M059J (cell line): ENCODE measurements around the gene PPP2R2D. TPM values are rescaled to one million over a fixed set of nuclear protein-coding genes. Genes with fewer than 3 reads are reported as not detected.

ENCODE experiments used
- DNase-seq: peaks from one replicate; pipeline ENCODE4 v3.0.0-alpha.2; 2012; ENCODE audit warnings: low read depth
- total RNA-seq: library from RNA; depleted of rRNA; stranded (reverse); fragments of >200 nt; shearing (Covaris generic); gene quantifications from 2 replicates; pipeline ENCODE4 v1.2.3, GENCODE V29; 2014

Gene PPP2R2D
- total RNA-seq, 1 experiment from 2014 or later: 36.1 TPM

DNA sequence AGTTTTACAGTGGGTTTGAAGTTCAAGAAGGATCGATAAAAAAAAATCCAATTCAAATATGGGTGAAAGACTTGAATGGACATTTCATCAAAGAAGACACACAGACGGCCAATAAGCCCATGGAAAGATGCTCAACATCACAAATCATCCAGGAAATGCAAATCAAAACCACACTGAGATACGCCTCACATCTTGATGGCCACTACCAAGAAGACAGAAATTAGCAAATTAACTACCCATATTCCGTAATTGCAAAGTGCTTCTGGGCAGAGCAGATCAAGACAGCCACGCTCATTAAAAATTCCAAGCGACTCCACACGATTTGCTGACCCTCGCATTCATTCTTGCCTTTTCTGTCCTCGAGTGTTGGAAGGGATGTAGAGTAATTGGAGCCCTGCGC is 34.1 kb upstream of the PPP2R2D start:
- DNase-seq: no peak

DNA sequence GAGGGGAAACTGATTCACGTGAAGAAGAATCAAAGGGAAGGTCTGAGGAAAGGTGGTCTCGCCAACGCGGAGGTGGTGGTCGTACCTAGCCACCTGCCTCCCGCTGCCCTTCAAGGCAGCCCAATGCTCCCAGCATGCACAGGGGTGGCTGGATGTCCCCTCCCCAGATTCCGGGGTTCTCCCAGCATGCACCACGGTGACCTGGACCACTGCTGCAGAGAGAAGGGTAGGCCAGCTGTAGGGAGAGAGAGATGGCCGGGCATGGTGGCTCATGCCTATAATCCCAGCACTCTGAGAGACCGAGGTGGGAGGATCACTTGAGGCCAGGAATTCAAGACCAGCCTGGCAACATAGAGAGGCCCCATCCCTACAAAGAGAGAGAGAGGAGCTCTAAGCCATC is 32.4 kb upstream of the PPP2R2D start:
- DNase-seq: no peak

DNA sequence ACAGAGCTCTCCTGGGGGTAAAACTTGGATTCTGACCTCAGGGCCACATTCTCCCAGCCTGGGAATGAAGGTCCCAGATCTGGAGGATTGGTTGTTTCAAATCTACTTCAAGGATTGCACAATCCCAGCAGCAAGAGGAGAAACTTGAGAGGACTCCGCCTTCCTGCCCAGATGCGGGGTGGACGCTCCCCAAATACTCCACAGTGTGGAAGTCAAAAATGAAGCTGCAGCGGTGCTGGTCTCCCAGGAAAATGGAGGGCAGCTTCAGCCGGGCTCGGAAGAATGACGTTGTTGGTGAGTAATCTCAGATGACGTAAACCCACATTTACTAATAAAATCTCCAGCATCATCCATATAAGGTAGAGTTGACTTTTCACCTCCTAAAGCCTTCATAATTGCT is 31.5 kb upstream of the PPP2R2D start:
- no peak for DNase-seq

DNA sequence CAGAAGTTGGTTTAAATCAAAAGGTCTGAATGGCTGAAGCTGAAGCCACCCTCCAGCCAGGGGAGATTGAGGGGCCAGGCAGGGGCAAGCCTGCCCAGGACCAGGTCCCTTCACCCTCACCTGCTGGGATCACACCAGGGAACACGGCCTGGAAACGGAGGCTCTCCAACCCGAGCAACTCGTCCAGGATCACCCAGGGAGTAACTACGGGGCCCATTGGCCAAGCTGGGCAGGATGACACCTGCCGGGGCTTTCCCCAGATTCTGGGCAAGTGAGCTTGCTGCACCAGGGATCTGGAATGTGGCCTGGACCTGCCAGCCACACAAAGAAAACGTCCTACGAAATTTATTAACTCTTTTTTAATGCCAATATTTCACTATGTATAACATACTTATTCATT is 30.4 kb upstream of the PPP2R2D start:
- DNase-seq: no peak

DNA sequence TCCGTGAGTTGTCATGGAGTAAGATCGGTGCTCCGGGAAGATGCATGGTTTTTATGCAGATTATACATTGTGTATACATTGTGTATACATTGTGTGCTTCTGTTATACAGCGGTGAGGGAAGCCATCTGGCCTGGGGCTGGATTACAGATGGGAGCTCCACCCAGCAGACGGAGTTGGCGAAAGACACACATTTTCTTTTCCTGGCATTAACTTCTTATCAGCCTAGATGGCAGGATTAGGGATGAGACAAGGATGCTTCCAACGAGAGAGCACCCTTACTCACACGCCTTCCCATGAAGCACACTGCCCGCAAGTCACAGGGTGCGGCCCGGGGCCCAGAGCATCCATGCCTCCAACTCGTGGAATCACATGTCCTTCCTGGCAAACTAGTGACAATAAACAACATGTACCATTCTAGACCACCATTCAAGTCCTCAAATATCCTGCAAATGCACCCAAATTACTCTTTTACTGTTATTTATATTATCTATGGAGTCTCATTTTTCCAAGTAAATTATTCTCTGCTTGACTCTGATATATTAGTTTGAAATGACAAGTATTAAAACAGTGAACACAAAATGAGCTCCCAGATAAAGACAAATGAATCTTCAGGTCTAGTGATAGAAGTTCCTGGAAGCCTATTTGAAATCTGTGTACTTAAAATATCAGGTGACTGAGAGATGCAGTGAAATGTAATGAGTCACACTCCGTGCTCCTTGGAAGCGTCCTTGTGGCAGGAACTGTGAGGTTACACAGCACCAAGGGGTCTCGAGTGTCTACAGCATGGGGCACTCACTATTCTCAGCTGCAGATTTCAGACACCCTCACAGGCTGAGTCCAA is 29.8 kb upstream of the PPP2R2D start:
- DNase-seq: peak; percentile 15

DNA sequence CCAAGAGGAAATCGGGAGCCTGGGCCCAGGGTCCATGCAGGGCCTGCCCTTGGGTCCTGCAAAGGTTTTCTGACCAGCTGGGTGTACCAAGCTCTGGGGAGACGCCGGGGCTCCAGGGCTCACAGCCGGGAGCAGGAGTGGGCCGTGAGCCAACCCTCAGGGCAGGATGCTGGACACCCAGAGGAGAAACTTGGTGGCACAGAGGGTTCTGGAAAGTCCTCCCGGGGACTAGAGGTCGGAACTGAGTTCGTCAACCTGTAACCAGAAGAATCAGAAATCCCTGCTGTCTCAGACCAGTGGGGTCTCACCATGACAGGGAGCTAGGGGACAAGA is 29.2 kb upstream of the PPP2R2D start:
- DNase-seq: no peak

DNA sequence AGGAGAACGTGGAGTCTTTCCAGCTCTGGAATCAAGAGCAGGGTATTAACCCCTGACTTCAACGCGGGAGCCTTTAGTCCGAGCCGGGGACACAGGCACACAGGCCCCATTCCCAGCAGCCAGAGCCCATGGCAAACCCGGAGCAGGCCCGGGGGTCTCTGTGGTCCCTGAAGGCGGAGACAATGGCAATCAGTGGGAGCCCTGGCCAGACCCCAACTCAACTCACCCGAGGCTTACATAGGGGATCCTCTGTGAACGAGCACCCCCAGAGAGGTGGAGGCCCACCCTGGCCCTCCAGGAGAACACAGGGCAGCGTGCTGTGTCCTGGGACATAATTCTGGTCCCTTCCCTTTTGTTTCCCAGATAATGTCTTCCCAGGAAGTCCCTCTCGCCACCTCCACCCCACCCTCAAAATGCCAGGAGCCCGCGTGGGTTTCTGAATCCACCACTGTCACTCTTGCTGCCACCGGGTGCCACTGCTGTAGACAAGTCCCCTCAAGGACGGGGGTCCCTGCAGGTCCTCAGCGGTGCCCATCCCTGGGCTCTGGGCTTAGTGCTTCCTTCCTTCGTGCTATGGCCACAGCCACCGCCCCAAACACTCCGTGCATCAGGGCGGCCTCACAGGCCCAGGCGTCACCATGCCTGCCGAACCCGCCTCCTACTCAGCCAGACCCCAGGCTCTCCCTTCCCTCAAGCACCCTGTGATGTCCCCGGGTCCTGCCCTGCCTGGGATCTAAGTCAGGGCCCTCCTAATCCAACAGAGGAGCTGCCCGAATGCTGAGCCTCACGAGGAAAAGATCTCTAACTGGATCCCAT is 28.6 kb upstream of the PPP2R2D start:
- DNase-seq: no peak

DNA sequence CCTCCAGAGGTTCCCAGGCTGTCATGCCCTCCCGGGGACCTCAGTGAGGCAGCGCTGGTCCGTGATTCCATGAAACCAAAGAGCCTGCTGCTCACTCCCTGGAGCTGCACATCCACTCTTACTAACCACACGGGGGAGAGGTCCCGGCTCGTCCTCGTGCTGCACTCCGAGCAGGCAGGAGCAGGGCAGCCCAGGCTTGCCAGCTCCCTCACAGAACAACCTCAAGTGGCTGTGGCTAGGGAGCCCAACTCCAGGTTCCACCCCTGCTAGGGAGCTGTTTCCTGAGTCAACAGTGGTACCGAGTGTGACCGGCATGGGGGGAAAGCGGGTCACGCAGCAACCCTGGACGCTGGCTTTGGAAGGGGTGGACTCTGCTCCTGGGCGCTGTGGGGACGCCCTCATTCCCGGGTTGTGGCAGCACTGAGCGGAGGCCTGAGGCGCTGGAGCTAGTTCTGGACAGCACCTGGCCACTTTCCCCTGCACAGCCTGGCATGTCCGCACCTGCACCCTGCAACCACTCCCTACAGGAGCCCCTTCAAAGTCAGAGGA is 27.9 kb upstream of the PPP2R2D start:
- DNase-seq: no peak

DNA sequence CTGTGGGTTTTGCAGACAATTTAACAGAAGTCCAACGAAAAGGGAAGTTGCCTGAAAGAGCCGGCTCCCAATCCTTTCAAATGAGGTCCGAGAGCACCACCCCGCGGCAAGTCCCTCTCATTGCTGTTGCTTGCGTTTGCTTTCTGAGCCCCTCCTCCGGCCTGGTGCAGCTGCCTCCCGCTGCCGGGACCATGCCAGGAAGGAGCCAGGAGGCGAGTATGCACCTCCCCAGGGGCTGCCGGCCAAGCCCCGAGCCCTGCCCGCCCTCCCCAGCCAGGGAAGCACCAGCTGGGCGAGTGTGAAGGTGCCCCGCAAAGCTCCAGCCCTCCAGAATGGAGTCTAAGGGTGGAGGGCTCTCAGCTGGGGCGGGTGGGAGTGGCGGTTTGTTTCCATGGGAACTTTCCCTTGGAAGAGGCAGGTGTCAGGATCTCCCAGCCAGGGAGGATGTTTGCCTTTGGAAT is 25.8 kb upstream of the PPP2R2D start:
- DNase-seq: peak; percentile 68

DNA sequence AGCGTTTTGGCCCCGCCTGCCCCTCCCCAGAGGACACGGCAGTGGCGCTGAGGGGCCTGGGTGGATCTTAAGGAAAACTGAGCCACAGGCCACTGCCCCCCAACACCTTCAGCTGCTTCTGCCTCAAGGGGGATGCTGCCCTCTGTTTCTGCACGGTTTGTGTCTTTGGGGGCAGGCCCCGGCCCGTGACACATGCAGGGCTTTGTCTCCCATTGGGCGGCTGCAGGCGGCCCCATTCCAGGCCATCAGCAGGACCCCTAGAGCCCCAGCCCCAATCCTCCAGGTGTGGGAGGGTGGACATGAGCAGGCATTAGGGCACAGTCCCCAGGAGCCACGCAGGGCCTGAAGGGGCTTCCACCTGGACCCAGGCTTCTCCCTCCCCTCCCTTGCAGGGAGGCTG is 25.3 kb upstream of the PPP2R2D start:
- DNase-seq: no peak

DNA sequence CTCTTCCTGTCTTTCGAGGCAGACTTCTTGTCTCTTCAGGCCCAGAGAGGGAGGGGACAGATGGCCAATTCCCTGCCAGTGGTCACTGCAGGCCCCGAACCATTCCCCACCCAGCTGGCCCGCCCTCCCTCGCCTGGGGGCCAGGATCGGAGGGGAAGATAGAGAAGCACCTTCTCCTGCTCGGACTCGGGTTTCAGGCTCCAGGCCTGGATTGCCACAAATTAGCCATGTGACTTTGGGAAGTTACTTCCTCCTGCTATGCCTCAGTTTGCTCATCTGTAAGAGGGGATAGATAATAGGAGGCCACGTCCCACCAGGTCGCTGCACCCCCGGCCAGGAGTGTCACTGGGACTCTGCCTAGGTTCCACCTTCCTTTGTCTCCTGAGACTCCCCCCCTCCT is 24.8 kb upstream of the PPP2R2D start:
- no peak for DNase-seq

DNA sequence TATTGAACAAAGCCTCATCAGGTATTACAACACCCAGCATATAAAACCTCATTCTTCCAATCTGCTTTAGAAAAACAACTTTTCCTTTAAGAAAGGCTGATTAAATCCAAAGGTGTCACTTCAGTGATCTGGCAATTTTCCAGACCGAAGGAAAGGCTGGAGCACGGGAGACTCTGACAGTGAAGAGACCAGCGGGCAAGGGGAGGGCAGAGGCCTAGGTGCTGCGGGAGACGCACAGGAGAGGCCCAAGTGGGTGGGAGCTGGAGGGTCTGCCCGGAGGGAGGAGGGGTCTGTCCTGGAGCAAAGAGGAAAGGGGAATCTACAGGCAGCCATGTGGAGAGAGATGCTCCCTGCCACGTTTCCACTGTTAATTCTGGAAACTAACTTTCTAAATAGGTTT is 24.3 kb upstream of the PPP2R2D start:
- no peak for DNase-seq

DNA sequence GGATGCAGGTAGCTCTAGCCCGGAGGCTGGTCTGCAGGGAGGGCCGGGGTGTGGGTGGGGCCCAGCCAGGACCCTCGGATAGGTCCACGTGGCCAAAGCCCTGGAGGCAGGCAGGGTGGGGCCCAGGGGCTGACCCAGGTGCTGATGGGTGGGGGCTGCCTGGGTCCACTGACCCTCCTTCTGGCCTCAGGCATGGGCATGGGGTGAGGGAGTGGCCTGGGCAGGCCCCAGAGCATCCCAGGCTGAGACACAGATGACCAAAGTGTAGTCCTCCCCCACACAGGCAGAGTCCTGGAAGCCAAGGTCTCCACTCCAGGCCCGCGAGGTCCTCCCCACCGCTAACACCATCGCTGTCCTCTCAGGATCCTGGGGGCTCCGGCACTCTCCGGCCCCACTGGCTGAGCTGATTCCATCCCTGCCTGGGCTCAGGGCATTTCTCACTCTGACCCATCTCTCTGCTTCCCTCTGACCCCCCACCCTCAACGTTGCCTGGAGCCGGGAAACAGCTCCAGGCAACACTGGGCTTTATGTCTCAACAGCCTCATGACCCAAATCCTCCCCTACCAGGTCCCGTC is 20.7 kb upstream of the PPP2R2D start:
- no peak for DNase-seq

DNA sequence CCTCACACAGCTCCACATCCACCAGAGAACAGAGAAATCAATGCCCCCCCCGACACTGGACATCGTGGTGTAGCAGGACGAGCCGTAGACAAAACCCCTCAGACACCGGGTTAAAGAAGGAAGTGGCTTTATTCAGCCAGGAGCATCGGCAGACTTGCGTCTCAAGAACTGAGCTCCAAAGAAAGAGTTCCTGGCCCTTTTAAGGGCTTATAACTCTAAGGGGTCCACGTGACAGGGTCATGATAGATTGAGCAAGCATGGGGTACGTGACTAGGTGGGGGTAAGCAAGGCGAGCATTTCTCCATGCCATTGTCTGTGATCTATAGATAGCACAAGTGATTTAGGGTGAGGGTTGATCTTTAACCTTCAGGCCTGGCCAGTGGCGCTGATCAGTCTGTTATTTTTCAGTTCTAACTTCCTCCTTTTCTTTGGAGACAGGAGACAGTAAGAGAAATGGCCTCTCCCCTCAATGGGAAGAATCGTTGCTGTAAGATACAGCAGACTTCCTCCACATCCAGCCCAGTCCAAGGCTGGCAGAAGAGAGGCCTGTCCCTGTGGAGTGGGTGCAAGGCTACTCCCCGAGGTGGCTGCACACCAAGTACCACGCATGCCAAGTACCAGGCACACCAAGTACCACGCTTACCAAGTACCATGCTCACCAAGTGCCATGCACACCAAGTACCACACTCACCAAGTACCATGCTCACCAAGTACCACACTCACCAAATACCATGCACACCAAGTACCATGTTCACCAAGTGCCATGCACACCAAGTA is 19.5 kb upstream of the PPP2R2D start:
- no peak for DNase-seq

DNA sequence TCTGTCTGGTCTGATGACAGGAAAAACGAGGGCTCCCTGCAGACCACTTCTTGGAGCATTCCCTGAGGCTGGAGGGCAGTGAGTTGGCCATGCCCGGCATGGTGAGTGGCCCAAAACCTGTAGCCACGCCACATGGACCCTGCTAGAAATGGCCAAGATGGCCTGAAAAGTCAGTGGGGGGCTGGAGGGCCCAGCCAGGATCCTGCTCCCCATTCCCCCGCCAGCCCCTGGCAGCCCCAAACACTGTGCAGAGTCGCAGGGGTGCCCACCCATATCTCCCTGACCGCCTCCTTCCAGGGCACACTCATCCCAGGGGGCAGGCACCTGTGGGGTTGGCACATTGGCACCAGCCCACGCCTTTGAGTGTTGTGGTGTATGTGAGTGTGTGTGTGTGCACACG is 18.7 kb upstream of the PPP2R2D start:
- no peak for DNase-seq

DNA sequence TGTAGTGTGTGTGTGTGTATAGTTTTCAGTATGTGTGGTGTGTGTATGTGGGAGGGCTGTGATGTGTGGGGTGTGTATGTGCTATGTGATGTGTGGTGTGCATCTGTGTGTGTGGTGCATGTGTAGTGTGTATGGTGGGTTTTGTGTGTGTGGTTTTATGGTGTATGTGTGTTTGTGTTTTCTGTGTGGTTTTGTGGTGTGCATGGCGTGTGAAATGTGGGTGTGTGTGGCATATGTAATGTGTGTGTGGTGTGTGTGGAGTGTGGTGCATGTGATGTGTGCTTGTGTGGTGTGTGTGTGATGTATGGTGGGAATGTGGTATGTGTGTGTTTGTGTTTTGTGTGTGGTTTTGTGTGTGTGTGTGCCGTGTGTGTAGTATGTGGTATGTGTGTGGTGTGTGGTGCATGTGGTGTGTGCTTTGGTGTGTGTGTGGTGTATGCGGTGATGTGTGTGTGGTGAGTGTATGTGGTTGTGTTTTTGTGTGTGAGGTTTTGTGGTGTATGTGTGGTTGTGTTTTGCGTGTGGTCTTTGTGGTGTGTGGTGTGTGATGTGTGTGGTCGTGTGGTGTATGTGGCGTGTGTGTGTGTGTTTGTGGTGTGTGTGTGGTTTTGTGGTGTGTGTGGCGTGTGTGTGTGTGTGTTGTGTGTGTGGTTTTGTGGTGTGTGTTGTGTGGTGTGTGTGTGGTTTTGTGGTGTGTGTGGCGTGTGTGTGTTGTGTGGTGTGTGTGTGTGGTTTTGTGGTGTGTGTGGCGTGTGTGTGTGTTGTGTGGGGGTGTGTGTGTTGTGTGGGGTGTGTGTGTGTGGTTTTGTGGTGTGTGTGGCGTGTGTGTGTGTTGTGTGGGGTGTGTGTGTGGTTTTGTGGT is 18.0 kb upstream of the PPP2R2D start:
- no peak for DNase-seq

DNA sequence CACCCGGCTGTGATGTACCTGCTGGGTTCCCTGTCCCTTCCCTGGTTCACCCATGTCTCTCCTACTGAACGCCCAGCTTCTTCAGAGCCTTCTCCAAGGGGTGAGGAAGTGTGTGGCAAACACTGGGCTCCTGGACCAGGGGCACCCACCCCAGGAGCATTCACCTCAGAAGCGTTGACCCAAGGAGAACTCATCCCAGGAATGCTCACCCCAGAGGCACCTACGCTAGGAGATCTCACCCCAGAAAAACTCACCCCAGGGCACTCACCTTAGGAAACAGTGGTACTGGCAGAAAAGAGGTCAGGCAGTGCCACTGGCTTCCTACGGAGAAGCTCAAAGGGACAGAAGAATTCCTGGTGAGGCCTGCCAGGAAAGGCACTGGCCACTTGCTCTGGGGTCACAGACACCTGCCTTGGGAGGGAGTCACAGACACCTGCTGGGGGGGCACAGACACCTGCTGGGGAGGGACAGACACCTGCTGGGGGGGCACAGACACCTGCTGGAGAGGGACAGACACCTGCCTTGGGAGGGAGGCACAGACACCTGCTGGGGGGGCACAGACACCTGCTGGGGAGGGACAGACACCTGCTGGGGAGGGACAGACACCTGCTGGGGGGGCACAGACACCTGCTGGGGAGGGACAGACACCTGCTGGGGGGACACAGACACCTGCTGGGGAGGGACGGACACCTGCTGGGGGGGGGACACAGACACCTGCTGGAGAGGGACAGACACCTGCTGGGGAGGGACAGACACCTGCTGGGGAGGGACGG is 17.0 kb upstream of the PPP2R2D start:
- DNase-seq: peak; percentile 10

DNA sequence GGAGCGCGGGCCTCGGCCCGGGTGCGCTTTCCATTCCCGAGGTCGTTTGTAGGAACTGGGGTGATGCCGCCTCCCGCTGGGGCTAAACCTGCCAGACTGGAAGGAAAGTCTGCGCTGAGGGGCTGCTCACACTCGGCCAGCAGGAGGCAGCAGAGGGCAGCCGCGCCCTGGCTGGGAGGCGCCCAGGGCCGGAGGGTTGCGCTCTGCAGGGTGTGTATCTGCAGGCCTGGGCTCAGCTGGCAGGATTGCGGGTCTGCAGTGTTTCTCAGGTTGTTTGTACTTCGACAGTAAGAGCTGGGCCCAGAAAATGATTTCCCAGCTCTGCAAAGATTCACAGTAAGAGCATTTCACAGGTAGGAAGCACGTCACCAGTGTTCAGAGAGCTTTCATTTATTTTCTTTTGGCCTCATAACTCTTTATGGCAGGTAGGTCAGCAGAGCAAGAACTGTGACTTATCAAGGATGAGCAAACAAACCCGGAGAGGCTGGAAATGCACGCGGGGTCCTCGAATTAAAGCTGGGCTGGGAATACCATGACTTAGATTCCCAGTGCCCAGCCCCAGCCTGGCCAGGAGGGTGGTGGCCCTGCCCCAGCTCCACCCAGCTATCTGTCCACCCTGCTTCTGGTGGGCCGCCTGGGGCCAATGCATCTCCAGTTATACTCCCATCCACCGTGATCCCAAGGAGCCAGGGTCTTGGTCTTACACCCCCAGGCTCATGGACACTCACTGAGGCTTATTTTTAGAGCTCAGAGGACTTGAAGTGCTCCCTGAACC is 15.2 kb upstream of the PPP2R2D start:
- peak; percentile 44 for DNase-seq

DNA sequence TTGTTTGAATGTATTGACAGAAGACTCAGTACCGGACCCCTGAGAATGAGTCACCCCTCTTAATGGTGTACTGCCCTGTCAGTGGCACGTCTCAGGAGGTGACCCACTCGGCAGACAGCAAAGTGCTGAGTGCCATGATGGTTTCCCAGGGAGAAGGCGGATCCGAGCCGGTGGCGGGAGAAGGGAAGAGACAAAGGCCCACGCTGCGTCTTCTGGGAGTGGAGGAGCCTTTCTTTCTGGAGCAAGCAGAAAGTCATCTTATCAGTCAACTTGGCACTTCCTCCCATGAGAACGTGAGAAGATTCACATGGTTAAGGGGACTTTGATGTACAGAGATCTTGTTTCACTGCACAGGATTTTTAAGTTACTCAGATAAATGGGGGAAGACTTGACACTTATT is 14.6 kb upstream of the PPP2R2D start:
- no peak for DNase-seq
